HFFc6 (cell line): Measurements from ENCODE around the gene CCDC61. TPM values are rescaled to one million over a fixed set of nuclear protein-coding genes. Genes with fewer than 3 reads are reported as not detected.

Source experiments
- DNase-seq: peaks from one replicate; pipeline ENCODE4 v3.0.0-alpha.2; 2018
- H3K27ac Mint-ChIP-seq: 2 replicates; pipeline ENCODE4 v1.8.0; 2020; ENCODE audit warnings: mild to moderate bottlenecking, mixed read lengths
- H3K27me3 Mint-ChIP-seq: 2 replicates; pipeline ENCODE4 v1.8.0; 2021; ENCODE audit warnings: mild to moderate bottlenecking, moderate library complexity, mixed read lengths; ENCODE audit not compliant: insufficient read depth
- H3K36me3 Mint-ChIP-seq: 2 replicates; pipeline ENCODE4 v1.8.0; 2021; ENCODE audit warnings: low read depth, mixed read lengths
- H3K4me1 Mint-ChIP-seq: 2 replicates; pipeline ENCODE4 v1.8.0; 2020; ENCODE audit warnings: low read depth, mixed read lengths
- H3K4me3 Mint-ChIP-seq: 2 replicates; pipeline ENCODE4 v1.8.0; 2020; ENCODE audit warnings: mild to moderate bottlenecking, moderate library complexity, mixed read lengths
- H3K9me3 Mint-ChIP-seq: 2 replicates; pipeline ENCODE4 v1.8.0; 2020; ENCODE audit warnings: mild to moderate bottlenecking, mixed read lengths
- total RNA-seq, 6 experiments: library from RNA; stranded (reverse); fragmentation: NEBNext Ultra II Directional; extraction: Animal tissue kit (Norgen Biotek cat#: 25700); gene quantifications; 2 replicates in 1 of 6; 3 replicates in 5 of 6; pipeline ENCODE4 v1.2.3, GENCODE V29; 2021
- TF ChIP-seq, protein P1 (sequence below): fragments of 200-600 bp; sonication (generic); IDR thresholded peaks from 2 replicates; pipeline ENCODE4 v1.5.0; 2021; ENCODE audit warnings: antibody characterized with exemption, mild to moderate bottlenecking

Gene CCDC61
- total RNA-seq, 6 experiments from 2014 or later, result 8.6 to 13.1 (median 11.0) TPM

DNA sequence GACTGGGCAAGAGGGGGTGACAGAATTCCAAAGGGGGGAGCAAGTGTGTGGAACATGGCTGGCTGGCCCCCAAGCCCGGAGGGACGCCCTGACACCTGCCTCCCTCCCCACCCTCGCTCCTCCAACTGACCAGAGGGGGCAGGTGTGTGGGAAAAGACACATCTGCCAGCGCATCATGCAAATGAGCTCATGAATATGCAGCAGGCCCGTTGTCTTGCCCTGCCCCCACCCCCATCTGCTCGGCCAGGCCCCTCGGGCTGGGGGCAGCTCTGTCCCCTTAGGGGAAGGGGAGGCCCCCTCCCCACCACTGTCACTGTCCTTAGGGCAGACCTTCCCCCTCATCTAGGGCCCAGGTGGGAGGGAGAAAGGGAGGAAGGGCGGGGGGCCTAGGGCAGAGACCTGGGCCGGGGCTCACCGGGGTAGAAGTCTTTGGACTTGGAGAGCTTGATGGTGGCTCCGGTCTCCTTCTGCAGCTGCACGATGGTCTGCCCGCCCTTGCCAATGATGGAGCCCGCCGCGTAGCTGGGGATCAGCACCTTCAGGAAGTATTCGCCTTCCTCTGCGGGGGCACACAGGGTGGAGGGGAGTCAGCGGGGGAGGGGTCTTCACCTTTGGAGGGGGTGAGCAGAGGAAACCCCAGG, 34.6 kb upstream of the CCDC61 start:
- no peak for DNase-seq
- H3K4me3 Mint-ChIP-seq, result no peak overlapping the region

DNA sequence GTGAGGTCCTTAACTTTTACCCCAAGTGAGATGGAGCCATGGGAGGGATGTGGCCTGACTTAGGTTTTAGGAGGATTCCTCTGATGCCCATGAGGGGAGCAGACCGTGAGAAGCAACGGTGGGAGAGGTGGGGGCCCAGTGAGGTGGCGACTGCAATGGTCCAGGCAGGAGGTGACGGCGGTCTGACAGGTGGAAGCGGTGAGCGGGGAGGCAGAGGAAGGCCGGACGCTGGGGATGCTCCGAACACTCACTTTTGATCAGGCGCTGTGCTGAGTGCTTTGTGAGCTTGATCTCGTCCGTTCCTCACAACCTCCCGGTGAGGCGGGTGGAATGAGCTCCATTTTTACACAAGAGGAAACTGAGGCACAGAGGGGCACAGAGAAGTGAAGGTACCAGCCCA, 33.2 kb upstream of the CCDC61 start:
- H3K4me3 Mint-ChIP-seq, result no peak overlapping the region
- peaks cover 16% of the 10 kb centered on the region; the same call in 1 of the 2 replicates for H3K4me1 Mint-ChIP-seq
- H3K27ac Mint-ChIP-seq, result no peak overlapping the region
- peaks cover 48% of the 10 kb centered on the region for H3K27me3 Mint-ChIP-seq
- DNase-seq, result no peak
- TF ChIP-seq, protein P1, sequence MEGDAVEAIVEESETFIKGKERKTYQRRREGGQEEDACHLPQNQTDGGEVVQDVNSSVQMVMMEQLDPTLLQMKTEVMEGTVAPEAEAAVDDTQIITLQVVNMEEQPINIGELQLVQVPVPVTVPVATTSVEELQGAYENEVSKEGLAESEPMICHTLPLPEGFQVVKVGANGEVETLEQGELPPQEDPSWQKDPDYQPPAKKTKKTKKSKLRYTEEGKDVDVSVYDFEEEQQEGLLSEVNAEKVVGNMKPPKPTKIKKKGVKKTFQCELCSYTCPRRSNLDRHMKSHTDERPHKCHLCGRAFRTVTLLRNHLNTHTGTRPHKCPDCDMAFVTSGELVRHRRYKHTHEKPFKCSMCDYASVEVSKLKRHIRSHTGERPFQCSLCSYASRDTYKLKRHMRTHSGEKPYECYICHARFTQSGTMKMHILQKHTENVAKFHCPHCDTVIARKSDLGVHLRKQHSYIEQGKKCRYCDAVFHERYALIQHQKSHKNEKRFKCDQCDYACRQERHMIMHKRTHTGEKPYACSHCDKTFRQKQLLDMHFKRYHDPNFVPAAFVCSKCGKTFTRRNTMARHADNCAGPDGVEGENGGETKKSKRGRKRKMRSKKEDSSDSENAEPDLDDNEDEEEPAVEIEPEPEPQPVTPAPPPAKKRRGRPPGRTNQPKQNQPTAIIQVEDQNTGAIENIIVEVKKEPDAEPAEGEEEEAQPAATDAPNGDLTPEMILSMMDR, result no peak
- H3K9me3 Mint-ChIP-seq, result no peaks in the 10 kb centered on the region
- no peaks in the 10 kb centered on the region for H3K36me3 Mint-ChIP-seq

More for the DNA sequence above, 34.6 kb upstream of the CCDC61 start:
- TF ChIP-seq, protein P1, result peak; percentile 20; the same call in 1 of the 2 replicates
- peaks cover 43% of the 10 kb centered on the region for H3K27me3 Mint-ChIP-seq
- H3K36me3 Mint-ChIP-seq, result no peaks in the 10 kb centered on the region
- peaks cover 16% of the 10 kb centered on the region; the same call in 1 of the 2 replicates for H3K4me1 Mint-ChIP-seq
- no peak overlapping the region for H3K27ac Mint-ChIP-seq
- no peaks in the 10 kb centered on the region for H3K9me3 Mint-ChIP-seq

DNA sequence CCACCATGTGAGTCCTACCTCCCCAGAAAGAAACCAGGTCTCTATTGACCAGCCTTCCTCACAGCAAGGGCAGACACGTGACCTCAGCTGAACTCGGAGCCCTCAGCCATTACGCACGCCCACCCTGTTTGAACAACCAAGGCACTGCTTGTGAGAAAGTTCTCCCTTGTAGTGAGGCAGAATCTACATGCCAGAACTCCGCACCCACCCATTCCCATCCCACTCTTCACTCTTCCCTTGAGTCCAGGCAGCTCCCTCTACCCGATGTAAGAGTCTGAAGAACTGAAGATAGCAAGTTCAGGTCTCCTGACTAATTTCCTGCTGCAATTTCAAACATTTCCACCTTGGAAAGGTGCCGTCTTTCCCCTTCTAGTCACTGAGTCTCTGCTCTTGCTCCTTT, 28.0 kb upstream of the CCDC61 start:
- H3K9me3 Mint-ChIP-seq, result no peaks in the 10 kb centered on the region
- H3K27me3 Mint-ChIP-seq, result peaks cover 48% of the 10 kb centered on the region
- no peak overlapping the region for H3K4me3 Mint-ChIP-seq
- no peak overlapping the region for H3K27ac Mint-ChIP-seq
- no peaks in the 10 kb centered on the region for H3K36me3 Mint-ChIP-seq
- no peak for DNase-seq
- H3K4me1 Mint-ChIP-seq, result no peaks in the 10 kb centered on the region
- TF ChIP-seq, protein P1, result no peak

DNA sequence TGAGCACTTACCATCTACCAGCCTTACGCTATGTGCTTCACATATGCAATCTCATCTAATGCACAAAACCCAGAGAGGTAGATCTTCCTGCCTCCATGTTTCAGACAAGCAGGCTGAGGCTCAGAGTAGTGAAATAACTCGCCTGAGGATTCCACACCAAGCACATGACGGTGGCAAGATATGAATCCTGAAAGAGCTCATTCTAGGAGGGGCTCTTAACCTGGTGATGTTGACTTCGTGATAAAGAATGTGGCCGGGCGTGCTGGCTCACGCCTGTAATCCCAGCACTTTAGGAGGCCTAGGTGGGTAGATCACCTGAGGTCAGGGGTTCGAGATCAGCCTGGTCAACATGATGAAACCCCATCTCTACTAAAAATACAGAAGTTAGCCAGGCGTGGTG, 26.6 kb upstream of the CCDC61 start:
- H3K36me3 Mint-ChIP-seq, result no peaks in the 10 kb centered on the region
- no peak for DNase-seq
- no peak overlapping the region for H3K27ac Mint-ChIP-seq
- no peaks in the 10 kb centered on the region for H3K9me3 Mint-ChIP-seq
- TF ChIP-seq, protein P1, result no peak
- no peaks in the 10 kb centered on the region for H3K4me1 Mint-ChIP-seq
- H3K4me3 Mint-ChIP-seq, result no peak overlapping the region
- peaks cover 40% of the 10 kb centered on the region for H3K27me3 Mint-ChIP-seq

DNA sequence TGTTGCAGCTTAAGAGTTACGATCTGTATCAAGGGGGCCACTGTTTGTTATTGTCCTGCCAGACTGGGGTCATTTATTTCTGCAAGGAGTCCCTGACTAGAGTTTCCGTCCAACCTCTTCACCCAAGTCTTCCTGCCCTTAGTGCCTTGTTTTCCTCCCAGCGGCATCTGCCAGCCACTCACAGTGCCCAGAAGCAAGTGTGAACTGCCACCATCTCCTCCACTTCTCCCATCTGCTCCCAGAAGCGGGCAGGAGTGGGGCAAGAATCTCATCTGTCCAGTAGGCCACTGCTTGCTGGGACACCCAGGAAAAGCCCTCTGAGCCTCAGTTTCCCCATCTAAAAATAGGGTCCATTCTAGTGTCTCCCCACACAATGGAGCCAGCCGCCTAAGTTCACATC, 25.6 kb upstream of the CCDC61 start:
- TF ChIP-seq, protein P1, result no peak
- Mint-ChIP-seq H3K4me3 (no peak overlapping the region), H3K36me3 (no peaks in the 10 kb centered on the region), H3K4me1 (no peaks in the 10 kb centered on the region), H3K9me3 (no peaks in the 10 kb centered on the region), H3K27me3 (peaks cover 38% of the 10 kb centered on the region), H3K27ac (no peak overlapping the region)
- no peak for DNase-seq
